NK-92 (cell line): ENCODE measurements around the gene ZC3H11A.
"Not testable (repeated sequence)": the region's sequence is repeated elsewhere in the genome, so short reads cannot be mapped to it uniquely, and the experiment has no call there.

Source experiments
- DNase-seq: peaks from one replicate; lab custom pipeline; 2025; ENCODE audit not compliant: unreplicated experiment; lab: John Stamatoyannopoulos, UW

ZC3H11A gene

DNA sequence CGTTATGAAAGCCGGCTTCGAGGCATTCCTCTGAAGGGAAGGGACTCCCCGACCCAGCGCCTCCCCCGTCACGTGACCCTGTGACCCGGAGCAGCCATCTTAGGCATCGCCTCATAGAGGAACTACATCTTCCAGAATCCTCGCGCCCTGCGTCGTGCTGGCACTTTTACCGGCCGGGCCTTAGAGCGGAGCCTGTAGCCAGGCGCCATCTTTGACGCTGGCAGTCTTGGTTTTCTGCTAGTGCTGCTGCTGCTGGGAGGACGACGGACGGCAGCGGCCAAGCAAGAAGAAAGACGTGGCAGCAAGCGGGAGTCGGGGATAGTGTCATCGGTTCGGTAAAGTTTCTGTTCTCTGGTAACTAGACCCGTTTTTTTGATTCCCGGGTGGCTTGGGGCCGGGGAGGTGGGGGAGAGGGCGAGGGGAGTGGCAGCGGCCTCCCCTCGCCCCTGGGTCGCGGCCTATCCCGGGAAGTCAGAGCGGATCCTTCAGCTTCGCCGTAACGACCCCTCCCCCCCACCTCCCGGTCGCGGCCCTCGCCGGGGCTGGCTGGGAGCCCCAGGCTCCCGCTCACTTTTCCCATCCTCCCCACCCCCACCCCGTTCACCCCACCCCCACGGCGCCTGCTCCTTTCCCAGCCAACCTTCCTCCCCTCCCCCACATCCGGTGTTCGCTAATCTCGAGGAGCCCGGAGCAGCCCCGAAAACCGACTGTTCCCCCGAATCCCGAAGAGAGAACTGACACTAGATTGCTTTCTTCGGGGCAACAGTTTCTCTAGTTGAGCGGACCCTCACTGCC, at the start of gene ZC3H11A, which contains the start of gene ZBED6:
Gene ZC3H11A, plus strand, starts transcription at position 183 of the 795 bp plus-strand sequence. CDS start 21,448 bp downstream, outside the sequence.
Gene ZBED6, plus strand, starts transcription at position 183 of the 795 bp plus-strand sequence. CDS start 1,900 bp downstream, outside the sequence.
- DNase-seq = peak; percentile 93

DNA sequence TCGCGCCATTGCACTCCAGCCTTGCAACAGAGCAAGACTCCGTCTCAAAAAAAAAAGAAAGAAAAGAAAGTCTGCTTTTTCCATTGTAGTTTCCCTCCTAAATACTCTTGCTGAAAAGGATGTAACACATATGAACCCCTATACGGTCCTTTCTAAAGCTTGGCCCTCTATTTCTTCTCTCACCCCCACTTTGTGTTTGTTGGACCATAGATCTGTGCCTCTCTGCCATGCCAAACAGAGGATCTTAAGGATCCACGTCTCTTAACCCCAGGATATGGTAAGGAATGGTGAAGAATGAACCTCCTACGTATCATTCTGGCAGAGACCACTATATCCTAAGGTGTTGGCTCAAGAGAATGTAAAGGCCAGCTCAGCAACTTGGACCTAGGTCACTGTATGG, 49.1 kb upstream of the ZC3H11A start:
- DNase-seq = no peak

DNA sequence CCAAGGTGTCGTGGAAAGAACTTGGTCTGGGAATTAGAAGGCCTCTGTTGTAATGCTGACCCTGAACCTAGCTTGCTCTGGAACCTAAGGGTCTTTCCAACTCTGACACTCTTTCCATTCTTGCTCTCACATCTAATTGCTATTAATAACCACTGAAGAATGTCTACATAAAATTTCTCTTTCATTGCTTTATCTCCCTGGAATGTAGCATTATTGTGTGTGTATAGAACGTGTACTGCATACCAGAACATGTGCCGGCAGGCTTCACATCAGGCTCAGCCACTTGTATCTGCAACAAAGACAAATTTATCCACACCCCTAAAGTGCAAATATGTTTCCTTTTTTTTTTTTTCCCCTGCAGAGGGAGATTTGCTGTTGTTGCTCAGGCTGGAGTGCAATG, 44.4 kb upstream of the ZC3H11A start:
- no peak for DNase-seq

DNA sequence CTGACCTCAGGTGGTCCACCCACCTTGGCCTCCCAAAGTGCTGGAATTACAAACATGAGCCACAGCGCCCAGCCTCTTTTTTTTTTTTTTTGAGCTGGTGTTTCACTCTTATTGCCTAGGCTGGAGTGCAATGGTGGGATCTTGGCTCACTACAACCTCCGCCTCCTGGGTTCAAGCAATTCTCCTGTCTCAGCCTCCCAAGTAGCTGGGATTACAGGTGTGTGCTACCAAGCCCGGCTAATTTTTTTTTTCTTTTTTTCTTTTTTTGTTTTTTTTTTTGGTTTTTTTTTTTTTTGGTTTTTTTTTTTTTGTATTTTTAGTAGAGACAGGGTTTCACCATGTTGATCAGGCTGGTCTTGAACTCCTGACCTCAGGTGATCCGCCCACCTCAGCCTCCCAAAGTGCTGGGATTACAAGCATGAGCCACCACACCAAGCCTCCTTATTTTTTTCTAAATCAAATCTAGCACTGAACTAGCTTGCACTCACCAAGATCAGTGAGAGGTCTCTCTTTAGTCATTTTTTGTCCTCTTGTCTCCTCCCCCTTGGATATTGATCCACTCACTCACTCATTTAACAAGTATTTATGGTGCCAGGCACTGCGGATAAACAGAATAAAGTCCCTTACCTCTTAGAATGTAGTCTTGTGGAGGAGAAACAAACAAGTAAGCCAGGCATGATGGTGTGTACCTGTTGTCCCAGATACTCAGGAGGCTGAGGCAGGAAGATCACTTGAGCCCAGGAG, 43.6 kb upstream of the ZC3H11A start:
- not testable (repeated sequence) for DNase-seq

DNA sequence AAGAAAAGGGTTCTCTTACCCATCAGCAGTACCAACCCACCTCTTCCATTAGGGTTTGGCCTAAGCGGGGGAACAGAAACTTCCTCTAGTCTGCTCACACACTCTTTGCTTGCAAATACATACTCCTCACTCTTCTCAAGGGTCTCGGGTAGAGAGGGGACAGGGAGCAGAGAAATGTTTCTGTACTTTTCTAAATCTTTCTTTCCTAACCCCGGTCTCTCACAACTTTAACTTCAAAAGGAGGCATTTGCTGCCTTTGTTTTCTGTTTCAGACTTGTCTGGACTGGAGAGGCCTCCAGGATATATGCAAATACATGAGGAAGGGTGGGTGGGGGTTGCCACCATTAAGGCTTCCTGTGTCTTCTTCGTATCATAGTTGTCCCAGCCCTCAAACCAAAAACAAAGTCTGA, 41.0 kb upstream of the ZC3H11A start:
- no peak for DNase-seq

DNA sequence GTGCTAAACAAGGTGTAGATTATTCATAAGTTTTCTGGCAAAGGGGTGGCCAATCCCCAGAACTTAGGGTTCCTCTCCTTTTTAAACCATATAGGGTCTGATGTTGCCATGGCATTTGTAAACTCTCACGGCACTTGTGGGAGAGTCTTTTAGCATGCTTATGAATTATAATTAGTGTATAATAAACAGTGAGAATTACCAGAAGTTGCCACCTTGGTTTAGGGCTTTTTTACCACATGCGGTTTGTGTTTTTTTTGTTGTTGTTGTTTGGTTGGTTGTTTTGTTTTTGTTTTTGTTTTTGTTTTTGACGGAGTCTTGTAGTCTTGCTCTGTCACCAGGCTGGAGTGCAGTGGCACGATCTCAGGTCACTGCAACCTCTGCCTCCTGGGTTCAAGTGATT, 39.4 kb upstream of the ZC3H11A start:
- DNase-seq = no peak

DNA sequence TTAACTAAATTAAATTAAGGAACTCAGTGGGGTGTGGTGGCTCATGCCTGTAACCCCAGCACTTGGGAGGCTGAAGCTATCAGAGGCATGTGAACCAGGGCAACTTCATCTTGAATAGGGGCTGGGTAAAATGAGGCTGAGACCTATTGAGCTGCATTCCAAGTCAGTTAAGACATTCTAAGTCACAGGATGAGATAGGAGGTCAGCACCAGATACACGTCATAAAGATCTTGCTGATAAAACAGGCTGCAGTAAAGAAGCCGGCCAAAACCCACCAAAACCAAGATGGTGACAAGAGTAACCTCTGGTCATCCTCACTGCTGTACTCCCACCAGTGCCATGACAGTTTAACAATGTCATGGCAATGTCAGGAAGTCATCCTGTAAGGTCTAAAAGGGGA, 36.7 kb upstream of the ZC3H11A start:
- not testable (repeated sequence) for DNase-seq

DNA sequence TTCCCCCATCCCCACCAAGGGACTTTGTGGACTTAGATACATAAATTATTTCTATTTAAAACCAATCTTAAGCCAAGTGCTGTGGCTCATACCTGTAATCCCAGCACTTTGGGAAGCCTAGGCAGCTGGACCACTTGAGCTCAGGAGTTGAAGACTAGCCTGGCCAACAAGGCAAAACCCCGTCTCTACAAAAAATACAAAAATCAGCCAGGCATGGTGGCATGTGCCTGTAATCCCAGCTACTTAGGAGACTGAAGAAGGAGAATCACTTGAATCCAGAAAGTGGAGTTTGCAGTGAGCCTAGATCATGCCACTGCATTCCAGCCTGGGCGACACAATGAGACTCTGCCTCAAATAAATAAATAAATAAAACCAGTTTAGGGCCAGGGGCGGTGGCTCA, 34.9 kb upstream of the ZC3H11A start:
- no peak for DNase-seq

DNA sequence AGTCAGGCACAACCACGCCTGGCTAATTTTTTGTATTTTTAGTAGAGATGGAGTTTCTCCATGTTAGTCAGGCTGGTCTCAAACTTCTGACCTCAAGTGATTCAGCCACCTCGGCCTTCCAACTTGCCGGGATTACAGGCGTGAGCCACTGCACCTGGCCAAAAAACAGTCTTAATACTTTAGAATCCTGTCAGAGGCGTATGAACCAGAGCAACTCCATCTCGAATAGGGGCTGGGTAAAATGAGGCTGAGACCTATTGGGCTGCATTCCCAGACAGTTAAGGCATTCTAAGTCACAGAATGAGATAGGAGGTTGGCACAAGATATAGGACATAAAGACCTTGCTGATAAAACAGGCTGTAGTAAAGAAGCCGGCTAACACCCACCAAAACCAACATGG, 33.5 kb upstream of the ZC3H11A start:
- DNase-seq = not testable (repeated sequence)

DNA sequence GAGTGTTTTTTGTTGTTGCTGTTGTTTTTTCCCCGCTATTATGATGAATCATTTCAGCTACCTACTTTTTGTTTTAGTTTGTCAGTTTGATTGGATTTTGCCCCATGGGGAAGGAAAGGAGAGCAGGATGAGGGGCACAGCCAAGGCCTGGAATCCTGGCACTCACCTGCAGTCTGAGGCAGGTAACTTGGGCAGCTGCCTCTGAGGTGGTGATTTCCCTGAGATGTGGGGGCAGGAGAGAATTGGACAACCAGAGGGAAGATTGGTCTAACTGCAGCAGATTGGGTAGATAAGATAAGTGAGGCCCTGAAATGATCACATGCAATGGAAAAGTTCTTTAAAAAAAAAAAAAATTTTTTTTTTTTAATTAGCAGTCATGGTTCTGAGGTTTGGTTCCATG, 31.9 kb upstream of the ZC3H11A start:
- DNase-seq = no peak

DNA sequence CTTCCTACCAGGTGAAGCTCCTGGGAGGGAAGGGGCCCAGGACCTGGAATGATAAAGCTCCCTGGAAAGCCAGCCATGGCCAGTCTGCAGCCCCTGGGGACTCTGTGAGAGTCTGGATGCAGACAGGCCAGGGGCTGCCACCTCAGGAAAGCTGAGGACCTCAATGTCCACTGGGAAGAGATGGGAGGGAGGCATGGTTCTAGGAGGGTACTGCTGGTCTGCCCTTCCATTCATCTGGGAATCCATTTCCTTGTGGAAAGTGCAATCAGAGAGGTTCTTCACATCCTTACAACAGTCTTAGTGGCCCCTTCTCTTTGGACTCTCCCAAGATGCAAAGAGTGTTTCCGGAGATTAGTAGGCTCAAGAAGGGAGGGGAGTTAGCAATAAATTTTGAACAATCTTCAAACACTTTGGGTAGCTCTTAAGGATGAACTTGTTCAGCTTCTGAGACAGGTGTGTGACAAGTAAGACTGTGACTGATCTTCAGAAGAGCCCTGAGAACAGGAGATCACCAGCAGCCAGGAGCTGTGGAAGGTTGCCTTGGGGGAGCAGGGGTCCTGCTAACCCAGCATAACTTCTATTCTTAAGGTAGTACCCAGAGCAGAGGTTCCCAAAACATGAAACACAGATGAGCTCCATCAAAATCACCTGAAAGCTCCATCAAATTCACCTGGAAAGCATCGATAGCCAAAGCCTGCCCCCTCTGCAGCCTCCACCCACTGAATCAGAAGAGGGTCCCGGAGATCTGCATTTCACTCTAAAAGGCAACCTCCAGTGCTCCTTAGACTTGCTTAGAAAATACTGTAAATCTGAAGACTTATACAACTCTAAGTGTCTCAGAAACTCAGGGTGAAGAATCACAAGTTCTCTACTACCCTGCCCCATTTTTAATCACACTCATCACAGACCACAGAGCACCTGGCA, 31.1 kb upstream of the ZC3H11A start:
- no peak for DNase-seq

DNA sequence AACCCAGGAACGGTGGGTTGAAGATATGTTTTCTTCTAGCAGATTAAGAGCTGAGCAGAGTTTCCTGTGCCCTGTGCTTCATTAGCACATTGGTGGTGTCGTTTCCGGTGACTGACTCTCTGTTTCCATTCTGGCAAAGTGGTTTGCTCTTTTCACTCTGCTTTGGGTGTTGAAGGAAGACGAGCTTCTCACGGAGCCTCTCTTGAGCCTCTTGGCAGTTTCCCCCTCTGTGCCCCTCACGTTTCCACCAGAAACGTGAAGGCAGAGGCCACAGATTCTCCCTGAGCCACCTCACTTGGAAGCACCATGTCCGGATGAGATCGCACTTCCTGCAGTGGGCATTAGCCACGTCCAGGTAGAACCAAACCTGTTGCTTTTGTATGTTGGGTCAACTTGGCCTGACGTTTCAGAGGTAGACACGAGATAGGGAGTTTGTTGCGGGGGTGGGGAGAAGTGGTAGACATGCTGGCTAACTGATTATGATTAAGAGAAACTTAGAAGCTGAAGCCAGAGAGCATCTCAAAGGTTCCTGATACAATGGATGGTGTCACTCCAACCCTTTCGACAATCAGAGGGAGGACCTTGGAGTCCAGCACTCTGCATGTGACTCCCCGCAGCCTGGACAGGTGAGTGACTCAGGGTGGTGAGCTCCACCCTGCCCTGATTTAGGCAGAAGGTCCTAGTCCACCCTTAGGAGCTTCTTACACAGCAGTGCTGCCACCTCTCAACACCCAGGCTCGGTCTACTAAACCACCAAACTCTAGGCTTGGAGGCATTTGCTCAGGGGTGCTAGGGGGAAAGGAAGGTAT, 30.2 kb upstream of the ZC3H11A start, which contains the start of gene LAX1:
Gene LAX1, plus strand, starts transcription at position 155 of the 809 bp plus-strand sequence. Its CDS starts 383 bp downstream, at position 538.
- DNase-seq = peak; percentile 26

DNA sequence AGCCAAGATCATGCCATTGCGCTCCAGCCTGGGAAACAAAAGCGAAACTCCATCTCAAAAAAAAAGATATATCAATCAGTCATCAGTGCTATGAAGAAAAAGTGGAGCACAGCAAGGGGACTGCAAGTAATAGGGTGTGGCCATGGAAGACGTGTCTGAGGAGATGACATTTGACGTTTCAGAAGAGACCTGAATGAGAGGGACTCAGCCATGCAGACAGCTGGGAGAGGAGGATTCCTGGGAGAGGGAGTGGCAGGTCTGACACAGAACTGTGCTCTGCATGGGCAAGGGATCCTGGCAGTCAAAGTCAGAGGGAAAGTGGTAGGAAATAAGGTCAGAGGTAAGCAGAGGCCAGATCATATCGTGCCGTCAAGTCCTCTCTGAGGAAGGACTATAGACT, 27.2 kb upstream of the ZC3H11A start:
- DNase-seq = no peak

DNA sequence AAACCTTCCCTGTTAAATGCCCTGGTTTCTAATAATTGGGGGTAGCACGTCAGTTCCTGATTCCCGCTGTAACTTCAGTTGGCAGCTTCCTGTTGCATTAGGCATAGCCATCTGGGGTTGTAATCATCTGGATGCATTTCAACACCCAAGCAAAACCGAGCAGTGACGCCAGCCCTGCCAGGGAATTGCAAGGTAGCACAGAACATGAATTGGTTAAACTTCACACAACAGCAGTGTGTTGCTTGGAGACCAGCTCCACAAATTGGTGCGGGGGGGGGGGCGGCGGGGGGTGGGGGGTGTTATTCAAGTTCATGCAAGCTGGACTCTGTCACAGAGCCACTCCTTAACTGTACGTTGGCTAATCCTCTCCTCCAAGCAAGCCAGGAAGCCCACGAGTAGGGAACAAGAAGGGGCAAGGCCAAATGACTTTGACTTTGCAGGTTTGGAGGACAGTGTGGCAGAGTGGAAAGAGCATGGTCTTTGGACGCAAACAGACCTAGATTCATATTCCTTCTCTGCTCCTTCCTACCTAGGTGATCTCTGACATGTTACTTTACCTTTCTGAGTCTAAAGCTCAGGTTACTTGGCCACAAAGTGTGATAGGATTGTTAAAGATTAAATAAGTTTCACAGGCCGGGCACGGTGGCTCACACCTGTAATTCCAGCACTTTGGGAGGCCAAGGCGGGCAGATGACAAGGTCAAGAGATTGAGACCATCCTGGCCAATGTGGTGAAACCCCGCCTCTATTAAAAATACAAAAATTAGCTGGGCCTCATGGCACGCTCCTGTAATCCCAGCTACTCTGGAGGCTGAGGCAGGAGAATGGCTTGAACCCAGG, 25.7 kb upstream of the ZC3H11A start:
- no peak for DNase-seq

DNA sequence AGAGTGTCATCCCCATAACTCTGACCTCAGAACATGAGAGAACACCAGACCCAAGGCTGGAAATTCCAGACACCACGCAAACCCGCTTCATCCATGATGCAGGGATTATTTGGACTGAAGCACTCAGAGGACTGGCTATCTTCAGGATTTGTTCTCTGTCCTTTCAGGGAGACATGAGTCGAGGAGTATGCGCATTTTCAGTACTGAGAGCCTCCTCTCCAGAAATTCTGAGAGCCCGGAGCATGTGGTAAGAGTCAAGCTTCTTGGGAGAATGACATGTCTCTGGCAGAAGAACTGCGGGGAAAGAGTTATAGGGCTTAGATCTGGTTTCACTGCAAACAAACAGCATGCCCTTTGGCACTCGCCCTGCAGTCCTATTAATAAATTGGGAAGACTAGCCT, 23.5 kb upstream of the ZC3H11A start:
- no peak for DNase-seq

DNA sequence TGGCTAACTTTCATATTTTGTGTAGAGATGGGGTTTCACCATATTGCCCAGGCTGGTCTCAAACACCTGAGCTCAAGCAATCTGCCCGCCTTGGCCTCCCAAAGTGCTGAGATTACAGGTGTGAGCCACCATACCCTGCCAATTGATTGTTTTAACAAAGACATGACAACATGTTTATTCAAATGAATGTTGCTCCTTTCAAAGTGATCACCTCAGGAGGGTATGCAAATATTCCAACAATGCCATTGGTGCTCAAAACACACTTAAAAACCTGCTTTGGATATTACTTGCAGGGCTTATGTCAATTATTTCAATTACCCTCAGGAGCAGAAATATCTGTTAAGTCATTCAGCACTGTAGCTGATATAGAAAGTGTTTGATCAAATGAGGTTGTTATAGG, 22.6 kb upstream of the ZC3H11A start:
- DNase-seq = no peak

DNA sequence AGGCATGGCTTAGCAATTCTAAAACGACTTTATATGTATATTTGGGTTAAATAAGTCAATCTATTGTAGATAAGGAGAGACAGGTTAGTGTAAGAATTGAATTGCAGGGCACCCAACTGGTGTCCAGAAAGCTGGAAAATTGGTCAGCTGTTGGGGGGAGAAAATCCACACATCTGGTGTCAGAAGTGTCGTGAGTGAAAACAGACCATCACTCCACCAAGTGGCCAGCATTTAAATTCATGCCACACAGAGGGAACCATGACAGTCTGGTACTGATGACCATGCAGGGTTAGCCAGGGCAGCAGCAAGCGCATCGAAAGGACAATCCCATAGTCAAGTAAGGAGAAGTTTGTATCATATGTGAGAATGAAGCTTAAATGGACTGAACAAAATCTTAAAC, 18.8 kb upstream of the ZC3H11A start:
- DNase-seq = no peak

DNA sequence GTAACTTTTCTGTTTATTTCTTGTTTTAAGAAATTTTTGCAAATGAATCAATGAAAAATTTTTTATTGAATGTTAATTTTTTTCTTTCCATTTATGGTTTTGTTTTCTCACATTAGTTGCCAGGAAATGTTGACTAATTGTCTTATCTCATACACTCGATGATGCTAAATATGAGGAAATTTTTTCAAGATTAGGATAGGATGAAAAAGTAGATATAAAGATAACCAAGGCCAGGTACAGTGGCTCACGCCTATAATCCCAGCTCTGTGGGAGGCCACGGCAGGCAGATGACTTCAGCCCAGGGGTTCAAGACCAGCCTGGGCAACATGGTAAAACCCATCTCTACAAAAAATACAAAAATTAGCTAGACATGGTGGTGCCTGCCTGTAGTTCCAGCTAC, 17.8 kb upstream of the ZC3H11A start:
- DNase-seq = no peak

DNA sequence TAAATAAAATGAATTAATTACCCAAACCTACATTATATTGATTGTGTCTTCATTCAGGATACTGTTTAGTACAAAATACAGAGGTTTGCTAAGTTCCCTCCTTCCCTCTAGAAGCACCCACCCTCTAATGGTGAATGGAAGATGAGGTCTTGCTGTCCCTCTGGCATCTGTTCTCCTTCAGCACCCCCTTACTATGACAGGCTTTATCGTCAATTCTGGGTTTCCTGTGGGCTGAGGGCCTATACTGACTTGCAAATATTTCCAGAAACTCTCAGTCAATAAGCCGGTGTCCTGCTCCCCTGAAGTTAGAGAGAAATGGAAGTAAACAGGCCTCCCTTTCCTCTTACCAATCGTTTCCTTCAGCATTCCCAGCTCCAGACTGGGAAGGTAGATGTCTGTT, 17.3 kb upstream of the ZC3H11A start:
- DNase-seq = no peak
